ENCODE data around the gene CYP4F12. TPM values are rescaled to one million over a fixed set of nuclear protein-coding genes. Genes with fewer than 3 reads are reported as not detected.
"Not testable (repeated sequence)": the region's sequence is repeated elsewhere in the genome, so short reads cannot be mapped to it uniquely, and the experiment has no call there.

Gene CYP4F12
- total and polyA plus RNA-seq, 4 donors = 0.85 to 4.2 (median 3.1) TPM

GRCh38 chr19:15644066-15644741, 28.7 kb upstream of the CYP4F12 start:
- Histone ChIP-seq H3K27me3 (ENCODE audit: control insufficient read depth in 3 of 3, insufficient read depth in 3 of 3, low read length in 2 of 3) (no peaks in the 10 kb centered on the region), H3K4me3 (no peak overlapping the region), H3K36me3 (ENCODE audit: control insufficient read depth in 4 of 4, insufficient read depth in 4 of 4, low read length in 4 of 4) (no peaks in the 10 kb centered on the region), H3K27ac (ENCODE audit: low read depth in 1 of 2, low read length in 1 of 2) (no peak overlapping the region), H3K4me1 (ENCODE audit: control insufficient read depth in 5 of 5, insufficient read depth in 5 of 5, low read length in 5 of 5) (peaks cover 0 to 7% (median 0%) of the 10 kb centered on the region in 5 donors), H3K9me3 (ENCODE audit: control insufficient read depth in 4 of 4, insufficient read depth in 3 of 4, low read length in 3 of 4) (peaks cover 0 to 6% (median 0%) of the 10 kb centered on the region in 4 donors), H3K9ac (ENCODE audit: insufficient read depth in 1 of 2, low read length in 2 of 2) (no peak overlapping the region)
- WGBS, 2 donors = 82 to 85% methylated on average over 3 of the region's 3 CpGs
- DNase-seq (no peak), ATAC-seq (ENCODE audit: insufficient read depth, low FRiP score) (no peak)
- TF ChIP-seq CTCF (IDR thresholded peaks at IDR 0.05; ENCODE audit: control extremely low read depth, extremely low read depth) = no peak

DNA sequence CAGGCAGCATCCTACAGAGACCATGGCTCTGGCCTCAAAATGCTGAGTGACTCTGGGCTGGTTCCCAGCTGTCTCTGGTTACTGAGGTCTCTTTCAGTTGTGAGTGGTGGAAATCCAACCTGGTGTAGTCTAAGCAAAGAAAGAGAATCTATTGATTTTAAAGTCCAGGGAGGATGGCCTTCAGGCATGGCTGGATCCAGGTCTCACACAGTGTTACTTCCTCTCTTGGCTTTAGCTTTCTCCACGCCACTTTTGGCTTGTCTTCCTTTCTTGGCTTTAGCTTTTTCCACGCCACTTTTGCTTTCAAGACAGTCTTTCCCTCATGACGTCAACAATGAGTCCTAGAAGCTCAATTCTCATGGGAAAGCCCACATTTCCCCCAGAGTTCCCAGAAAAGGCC, 28.1 kb upstream of the CYP4F12 start:
- Histone ChIP-seq H3K9me3 (ENCODE audit: control insufficient read depth in 4 of 4, insufficient read depth in 3 of 4, low read length in 3 of 4) (peaks cover 0 to 6% (median 0%) of the 10 kb centered on the region in 4 donors), H3K36me3 (ENCODE audit: control insufficient read depth in 4 of 4, insufficient read depth in 4 of 4, low read length in 4 of 4) (no peaks in the 10 kb centered on the region), H3K4me3 (no peak overlapping the region), H3K9ac (ENCODE audit: insufficient read depth in 1 of 2, low read length in 2 of 2) (no peak overlapping the region), H3K27ac (ENCODE audit: low read depth in 1 of 2, low read length in 1 of 2) (no peak overlapping the region), H3K4me1 (ENCODE audit: control insufficient read depth in 5 of 5, insufficient read depth in 5 of 5, low read length in 5 of 5) (peaks cover 0 to 7% (median 0%) of the 10 kb centered on the region in 5 donors), H3K27me3 (ENCODE audit: control insufficient read depth in 3 of 3, insufficient read depth in 3 of 3, low read length in 2 of 3) (no peaks in the 10 kb centered on the region)
- no peak for DNase-seq
- WGBS, 2 donors = 72 to 74% methylated on average over 3 of the region's 3 CpGs
- no peak for ATAC-seq (ENCODE audit: insufficient read depth, low FRiP score)
- no peak for TF ChIP-seq CTCF (IDR thresholded peaks at IDR 0.05; ENCODE audit: control extremely low read depth, extremely low read depth)

DNA sequence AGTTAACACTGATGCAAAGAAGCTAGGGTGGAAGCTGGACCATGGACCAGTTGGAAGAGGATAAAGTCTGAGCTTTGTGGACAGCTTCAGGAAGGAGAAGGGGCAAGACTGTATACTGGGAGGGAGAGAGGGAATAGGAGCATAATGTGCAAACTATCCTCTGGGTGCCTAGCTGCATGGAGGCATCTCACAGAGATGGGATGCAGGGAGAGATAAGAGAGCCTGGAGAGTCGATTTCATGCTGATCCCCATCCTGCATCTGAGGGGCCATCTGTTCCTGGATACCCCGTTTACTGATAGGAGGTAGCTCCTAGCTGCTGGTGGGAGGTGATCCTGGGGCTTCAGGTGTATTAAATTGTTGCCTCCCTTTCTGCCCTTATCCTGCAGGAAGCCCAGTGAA, 23.4 kb upstream of the CYP4F12 start:
- no peak for TF ChIP-seq CTCF (IDR thresholded peaks at IDR 0.05; ENCODE audit: control extremely low read depth, extremely low read depth)
- H3K9me3 ChIP-seq (ENCODE audit: control insufficient read depth in 4 of 4, insufficient read depth in 3 of 4, low read length in 3 of 4) = peaks cover 0 to 6% (median 0%) of the 10 kb centered on the region in 4 donors
- H3K36me3 ChIP-seq (ENCODE audit: control insufficient read depth in 4 of 4, insufficient read depth in 4 of 4, low read length in 4 of 4) = no peaks in the 10 kb centered on the region
- H3K27ac ChIP-seq (ENCODE audit: low read depth in 1 of 2, low read length in 1 of 2) = no peak overlapping the region
- no peaks in the 10 kb centered on the region for H3K4me1 ChIP-seq (ENCODE audit: control insufficient read depth in 5 of 5, insufficient read depth in 5 of 5, low read length in 5 of 5)
- H3K9ac ChIP-seq (ENCODE audit: insufficient read depth in 1 of 2, low read length in 2 of 2) = no peak overlapping the region
- DNase-seq (no peak), ATAC-seq (ENCODE audit: insufficient read depth, low FRiP score) (no peak)
- 71 to 77% methylated on average over 2 of the region's 2 CpGs for WGBS, 2 donors
- H3K4me3 ChIP-seq = no peak overlapping the region
- no peaks in the 10 kb centered on the region for H3K27me3 ChIP-seq (ENCODE audit: control insufficient read depth in 3 of 3, insufficient read depth in 3 of 3, low read length in 2 of 3)

- H3K9me3 ChIP-seq (ENCODE audit: control insufficient read depth in 4 of 4, insufficient read depth in 3 of 4, low read length in 3 of 4); H3K9ac ChIP-seq (ENCODE audit: insufficient read depth in 1 of 2, low read length in 2 of 2); H3K4me1 ChIP-seq (ENCODE audit: control insufficient read depth in 5 of 5, insufficient read depth in 5 of 5, low read length in 5 of 5); H3K4me3 ChIP-seq; DNase-seq; H3K27ac ChIP-seq (ENCODE audit: low read depth in 1 of 2, low read length in 1 of 2); H3K27me3 ChIP-seq (ENCODE audit: control insufficient read depth in 3 of 3, insufficient read depth in 3 of 3, low read length in 2 of 3); ATAC-seq (ENCODE audit: insufficient read depth, low FRiP score); H3K36me3 ChIP-seq (ENCODE audit: control insufficient read depth in 4 of 4, insufficient read depth in 4 of 4, low read length in 4 of 4): not testable (repeated sequence)
These were observed 22.8 kb upstream of the CYP4F12 start for GRCh38 chr19:15650123-15650522.

Measured in lung (tissue), 12 donors.